GM21619 (cell line): ENCODE measurements around the gene PRPF40B.
"Not testable (repeated sequence)": the region's sequence is repeated elsewhere in the genome, so short reads cannot be mapped to it uniquely, and the experiment has no call there.

Experiments used
- ATAC-seq: cut with Tn5 transposase; IDR thresholded peaks from one replicate; pipeline ENCODE4 v1.9.1; 2021; ENCODE audit not compliant: unreplicated experiment

The PRPF40B gene

GRCh38 chr12:49609059-49609874 is 14.1 kb upstream of the PRPF40B start:
- no peak for ATAC-seq

DNA sequence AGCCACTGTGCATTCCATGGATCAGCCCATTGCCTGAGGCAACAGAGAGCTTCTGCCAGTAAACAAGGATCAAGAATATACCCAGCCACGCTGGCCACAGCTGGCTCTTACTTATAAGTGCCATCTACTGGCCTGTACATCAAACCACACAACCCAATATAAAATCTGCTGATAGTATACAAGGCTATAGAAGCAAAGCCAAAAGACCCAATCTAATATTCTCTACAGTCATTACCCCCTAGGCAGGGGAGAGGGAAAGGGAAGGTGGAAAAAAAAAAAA is 13.5 kb upstream of the PRPF40B start:
- no peak for ATAC-seq

GRCh38 chr12:49610785-49611184 is 12.6 kb upstream of the PRPF40B start:
- ATAC-seq, result not testable (repeated sequence)

DNA sequence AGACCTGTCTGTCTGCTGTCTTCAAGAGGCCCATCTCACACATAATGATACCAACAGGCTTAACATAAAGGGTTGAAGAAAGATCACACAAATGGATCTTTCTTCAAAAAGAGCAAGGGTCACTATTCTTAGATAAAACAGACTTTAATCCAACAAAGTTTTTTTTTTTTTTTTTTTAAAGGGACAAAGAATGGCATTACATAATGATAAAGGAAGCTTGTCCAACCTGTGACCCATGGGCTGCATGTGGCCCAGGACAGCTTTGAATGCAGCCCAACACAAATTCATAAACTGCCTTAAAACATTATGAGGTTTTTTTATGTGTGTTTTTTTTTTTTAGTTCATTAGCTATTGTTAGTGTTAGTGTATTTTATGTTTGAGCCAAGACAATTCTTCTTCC is 11.2 kb upstream of the PRPF40B start:
- ATAC-seq, result no peak

GRCh38 chr12:49615725-49616124 is 7.6 kb upstream of the PRPF40B start:
- ATAC-seq, result no peak

DNA sequence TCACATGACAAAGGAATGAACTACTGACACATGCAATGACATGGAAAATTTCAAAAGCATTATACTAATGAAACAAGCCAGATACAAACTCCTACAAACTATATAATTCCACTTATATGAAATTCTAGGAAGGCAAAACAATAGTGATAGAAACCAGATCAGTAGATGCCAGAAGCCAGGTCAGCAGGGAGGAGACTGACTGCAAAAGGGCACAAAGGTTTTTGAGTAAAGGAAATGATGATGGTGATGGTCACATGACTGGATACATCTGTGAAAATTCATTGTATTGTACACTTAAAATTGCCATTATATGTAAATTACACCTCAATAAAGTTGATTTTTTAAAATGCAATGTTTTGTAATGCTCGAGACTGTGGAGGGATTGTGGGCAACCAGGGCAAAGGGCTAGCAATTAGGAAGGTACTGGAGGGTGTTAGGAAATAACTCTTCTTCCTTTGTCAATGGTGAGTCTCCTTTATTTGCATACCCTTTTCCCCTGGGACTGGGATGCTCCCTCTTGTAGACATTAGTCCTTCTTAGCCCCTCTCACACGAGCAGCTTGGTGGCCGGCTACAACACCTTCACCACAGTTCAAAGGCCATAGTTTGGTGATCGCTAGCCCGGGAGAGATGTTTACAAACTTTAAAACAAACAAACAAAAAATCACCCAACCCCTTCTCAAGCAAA is 6.7 kb upstream of the PRPF40B start:
- no peak for ATAC-seq

GRCh38 chr12:49618576-49618975 is 4.8 kb upstream of the PRPF40B start:
- no peak for ATAC-seq

DNA sequence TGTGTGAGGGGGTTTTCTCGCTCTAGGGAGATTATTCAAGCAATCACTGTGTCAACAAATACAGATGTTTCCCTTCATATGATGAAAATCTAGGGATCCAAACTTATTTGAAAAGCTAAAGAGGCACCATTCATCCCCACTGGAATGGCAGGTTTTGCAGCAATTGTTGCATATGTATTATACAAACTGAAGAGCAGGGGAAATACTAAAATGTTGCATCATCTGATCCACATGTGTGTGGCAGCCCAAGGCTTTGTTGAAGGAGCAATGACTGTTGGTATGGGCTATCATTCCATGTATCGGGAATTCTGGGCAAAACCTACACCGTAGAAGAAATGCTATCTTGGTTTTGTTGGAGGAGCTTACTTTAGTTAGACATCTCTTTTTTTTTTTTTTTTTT is 4.1 kb upstream of the PRPF40B start:
- ATAC-seq, result no peak

DNA sequence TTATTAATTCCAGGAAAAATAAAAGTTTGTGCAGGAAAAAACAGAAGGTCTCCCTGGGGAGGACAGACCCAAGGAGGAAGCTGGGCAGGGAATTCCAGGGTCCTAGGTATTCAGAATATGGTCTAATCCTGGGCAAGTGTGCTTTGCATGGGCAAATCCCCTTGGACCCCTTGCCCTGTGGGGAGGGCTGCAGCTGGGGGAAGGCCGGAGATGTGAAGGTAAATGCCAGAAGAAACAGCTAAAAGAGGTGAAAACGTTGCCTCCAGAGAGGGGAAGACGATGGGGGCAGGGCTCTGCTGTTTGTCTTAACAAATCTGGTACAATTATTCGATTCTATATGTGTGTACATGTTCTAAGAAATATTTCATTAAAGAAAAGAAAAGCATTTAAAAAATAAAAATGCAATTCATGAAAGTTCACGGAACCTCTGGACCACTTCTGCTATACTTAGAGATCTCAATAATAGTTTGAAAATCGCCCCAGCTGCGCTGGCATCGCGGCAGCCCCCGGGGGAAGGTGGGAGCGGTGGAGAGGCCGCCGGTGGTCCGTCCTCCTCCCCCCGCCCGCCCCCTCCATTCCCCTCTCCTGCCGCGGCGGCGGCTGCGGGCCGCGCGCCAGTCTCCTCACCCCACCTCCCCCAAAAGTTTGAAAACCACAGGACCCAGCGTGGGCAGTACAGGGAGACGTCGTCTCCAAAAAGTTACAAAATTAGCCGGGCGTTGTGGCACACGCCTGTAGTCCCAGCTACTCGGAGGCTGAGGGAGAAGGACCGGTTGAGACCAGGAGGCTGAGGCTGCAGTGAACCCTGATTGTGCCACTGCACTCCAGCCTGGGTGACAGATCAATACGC is 1.5 kb upstream of the PRPF40B start:
- no peak for ATAC-seq

- ATAC-seq, result peak; percentile 25
These were observed 740 bp upstream of the PRPF40B start for GRCh38 chr12:49622501-49623141.

GRCh38 chr12:49624921-49625577 is 1.7 kb downstream of the PRPF40B start:
- no peak for ATAC-seq

- ATAC-seq, result no peak
These were observed 2.9 kb downstream of the PRPF40B start for GRCh38 chr12:49626169-49626835.

- ATAC-seq, result no peak
These were observed 3.5 kb downstream of the PRPF40B start for GRCh38 chr12:49626836-49627235.

GRCh38 chr12:49627752-49628360 is 4.5 kb downstream of the PRPF40B start:
- ATAC-seq, result no peak

DNA sequence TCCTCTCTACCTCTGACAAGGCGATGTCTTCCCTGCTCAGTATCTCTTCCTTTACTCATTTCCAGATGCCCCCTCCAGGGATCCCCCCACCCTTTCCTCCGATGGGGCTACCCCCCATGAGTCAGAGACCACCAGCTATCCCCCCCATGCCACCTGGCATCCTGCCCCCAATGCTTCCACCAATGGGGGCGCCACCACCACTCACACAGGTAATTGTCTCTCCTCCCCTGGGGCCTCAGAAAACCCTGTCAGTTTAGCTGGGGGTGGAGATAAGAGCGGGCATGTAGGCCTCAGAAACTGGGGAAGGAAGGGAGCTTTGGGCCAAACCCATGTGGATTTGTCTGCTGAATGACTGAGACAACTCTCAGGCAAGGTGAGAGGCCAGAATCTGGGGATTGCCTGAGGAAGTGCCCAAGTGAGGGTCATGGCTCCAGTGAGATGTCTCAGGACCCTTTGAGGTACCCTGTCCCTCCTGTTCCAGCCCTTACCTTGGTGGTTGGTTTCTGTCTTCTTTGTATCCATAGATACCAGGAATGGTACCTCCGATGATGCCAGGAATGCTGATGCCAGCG is 8.1 kb downstream of the PRPF40B start:
- ATAC-seq, result no peak

DNA sequence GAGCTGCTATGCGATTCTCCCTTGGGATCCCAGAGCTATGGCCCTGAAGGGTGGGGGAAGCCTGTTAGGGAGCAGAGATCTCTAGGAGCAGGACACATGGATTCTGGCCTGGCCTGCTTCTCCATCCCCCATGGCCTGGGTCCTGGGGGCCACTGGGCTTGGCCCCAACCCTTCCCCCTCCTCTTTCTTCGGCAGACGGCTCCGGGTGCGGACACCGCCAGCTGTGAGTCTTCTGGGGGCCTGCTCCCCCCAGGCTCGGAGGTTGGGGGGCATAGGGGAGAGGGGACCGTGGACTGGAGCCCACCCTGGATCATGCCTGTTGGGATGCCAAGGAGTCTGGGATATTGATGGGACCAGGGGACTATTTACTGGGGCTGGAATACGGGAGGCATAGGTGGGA is 9.0 kb downstream of the PRPF40B start:
- ATAC-seq, result no peak

GRCh38 chr12:49632986-49633702 is 9.8 kb downstream of the PRPF40B start:
- no peak for ATAC-seq

DNA sequence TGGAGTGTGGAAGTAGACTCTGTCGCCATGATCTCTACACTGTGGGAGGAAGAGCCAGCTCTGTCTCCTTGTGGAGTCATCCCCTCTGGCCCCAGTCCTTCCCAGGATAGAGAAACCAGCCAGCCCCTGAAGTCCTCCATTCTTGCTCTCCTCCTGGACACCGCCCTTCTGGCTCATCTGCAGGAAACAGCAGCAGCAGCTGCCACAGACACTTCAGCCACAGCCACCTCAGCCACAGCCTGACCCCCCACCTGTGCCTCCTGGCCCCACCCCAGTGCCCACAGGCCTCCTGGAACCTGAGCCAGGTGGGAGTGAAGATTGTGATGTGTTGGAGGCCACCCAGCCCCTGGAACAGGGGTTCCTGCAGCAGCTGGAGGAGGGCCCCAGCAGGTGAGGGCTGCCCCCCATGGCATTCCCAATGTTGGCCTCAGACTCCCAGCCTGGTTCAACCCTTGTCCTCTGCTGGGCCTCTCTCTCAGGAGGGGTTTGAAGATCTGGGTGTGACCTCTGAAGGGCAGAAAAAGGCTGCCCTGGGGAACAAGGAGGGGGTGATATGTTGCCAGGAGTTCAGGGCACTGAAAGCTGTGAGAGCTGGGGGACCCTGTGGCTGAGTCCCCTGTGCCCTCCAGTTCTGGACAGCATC is 10.5 kb downstream of the PRPF40B start:
- ATAC-seq, result no peak
